AG04450 (cell line): Measurements from ENCODE around the gene ACACB. TPM values are rescaled to one million over a fixed set of nuclear protein-coding genes. Genes with fewer than 3 reads are reported as not detected.

Experiments used
- CTCF ChIA-PET: fragments of 300-600, 350-600 bp; formaldehyde crosslinking; extraction: SDS; loops from one replicate; lab custom pipeline; 2022; ENCODE audit warnings: antibody characterized with exemption, inconsistent platforms; lab: Charles Lee
- POLR2A ChIA-PET: fragments of 350-600 bp; formaldehyde crosslinking; extraction: SDS; loops from one replicate; lab custom pipeline; 2021; ENCODE audit warnings: antibody characterized with exemption, inconsistent platforms; lab: Yijun Ruan, JAX
- DNase-seq: peaks from one replicate; pipeline ENCODE4 v3.0.0-alpha.2; 2011; ENCODE audit warnings: low read depth, low spot score
- H3K27ac ChIP-seq: one replicate; pipeline ENCODE4 v1.5.1; 2012; ENCODE audit warnings: low read depth, low read length, control low read depth
- H3K27me3 ChIP-seq: one replicate; pipeline ENCODE4 v1.6.0; 2012; ENCODE audit warnings: low read length; ENCODE audit not compliant: control insufficient read depth, insufficient read depth
- H3K4me3 ChIP-seq: 2 replicates; pipeline ENCODE4 v1.5.1; 2011; ENCODE audit warnings: mild to moderate bottlenecking, low read depth, low read length, control low read depth
- H3K9me3 ChIP-seq: 2 replicates; pipeline ENCODE4 v1.5.1; 2012; ENCODE audit warnings: low read length; ENCODE audit not compliant: control insufficient read depth, insufficient read depth
- polyA plus RNA-seq: library from polyadenylated mRNA; depleted of rRNA; stranded (reverse); fragments of >200 nt; gene quantifications from 2 replicates; pipeline ENCODE4 v1.2.3, GENCODE V29; 2011
- TF ChIP-seq, protein P1 (sequence below): IDR thresholded peaks from 2 replicates; pipeline ENCODE4 v1.5.1; 2011; ENCODE audit warnings: low read depth, low read length, control low read depth, inconsistent platforms

The ACACB gene
- polyA plus RNA-seq, 1 experiment = 3.2 TPM

DNA sequence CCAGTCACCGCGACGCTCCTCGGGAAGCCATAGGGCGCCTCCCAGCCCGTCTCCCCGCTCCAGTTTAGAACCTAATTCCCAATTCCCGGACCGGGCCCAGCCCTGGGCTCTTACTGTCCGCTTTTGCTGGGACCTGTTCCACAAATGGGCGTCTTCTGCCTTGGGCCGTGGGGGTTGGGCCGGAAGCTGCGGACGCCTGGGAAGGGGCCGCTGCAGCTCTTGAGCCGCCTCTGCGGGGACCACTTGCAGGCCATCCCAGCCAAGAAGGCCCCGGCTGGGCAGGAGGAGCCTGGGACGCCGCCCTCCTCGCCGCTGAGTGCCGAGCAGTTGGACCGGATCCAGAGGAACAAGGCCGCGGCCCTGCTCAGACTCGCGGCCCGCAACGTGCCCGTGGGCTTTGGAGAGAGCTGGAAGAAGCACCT is 18.2 kb upstream of the ACACB start:
- no peak for DNase-seq
- ChIA-PET CTCF (interaction anchor here (0.6 to 3.9 kb wide), 6 partner anchors 10 to 480 kb away, joined by 3 to 57 read pairs (median 6); no protein-coding TSS in a partner anchor), POLR2A (interaction anchor here (1.0 kb wide), 1 partner anchor 536 kb away, joined by 3 read pairs; the partner anchor contains the start of gene ISCU)
- Histone ChIP-seq H3K27ac (peak overlapping the region; percentile 68), H3K27me3 (no peaks in the 10 kb centered on the region), H3K9me3 (no peaks in the 10 kb centered on the region), H3K4me3 (peak overlapping the region; percentile 78)
- TF ChIP-seq, protein P1, sequence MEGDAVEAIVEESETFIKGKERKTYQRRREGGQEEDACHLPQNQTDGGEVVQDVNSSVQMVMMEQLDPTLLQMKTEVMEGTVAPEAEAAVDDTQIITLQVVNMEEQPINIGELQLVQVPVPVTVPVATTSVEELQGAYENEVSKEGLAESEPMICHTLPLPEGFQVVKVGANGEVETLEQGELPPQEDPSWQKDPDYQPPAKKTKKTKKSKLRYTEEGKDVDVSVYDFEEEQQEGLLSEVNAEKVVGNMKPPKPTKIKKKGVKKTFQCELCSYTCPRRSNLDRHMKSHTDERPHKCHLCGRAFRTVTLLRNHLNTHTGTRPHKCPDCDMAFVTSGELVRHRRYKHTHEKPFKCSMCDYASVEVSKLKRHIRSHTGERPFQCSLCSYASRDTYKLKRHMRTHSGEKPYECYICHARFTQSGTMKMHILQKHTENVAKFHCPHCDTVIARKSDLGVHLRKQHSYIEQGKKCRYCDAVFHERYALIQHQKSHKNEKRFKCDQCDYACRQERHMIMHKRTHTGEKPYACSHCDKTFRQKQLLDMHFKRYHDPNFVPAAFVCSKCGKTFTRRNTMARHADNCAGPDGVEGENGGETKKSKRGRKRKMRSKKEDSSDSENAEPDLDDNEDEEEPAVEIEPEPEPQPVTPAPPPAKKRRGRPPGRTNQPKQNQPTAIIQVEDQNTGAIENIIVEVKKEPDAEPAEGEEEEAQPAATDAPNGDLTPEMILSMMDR = no peak

DNA sequence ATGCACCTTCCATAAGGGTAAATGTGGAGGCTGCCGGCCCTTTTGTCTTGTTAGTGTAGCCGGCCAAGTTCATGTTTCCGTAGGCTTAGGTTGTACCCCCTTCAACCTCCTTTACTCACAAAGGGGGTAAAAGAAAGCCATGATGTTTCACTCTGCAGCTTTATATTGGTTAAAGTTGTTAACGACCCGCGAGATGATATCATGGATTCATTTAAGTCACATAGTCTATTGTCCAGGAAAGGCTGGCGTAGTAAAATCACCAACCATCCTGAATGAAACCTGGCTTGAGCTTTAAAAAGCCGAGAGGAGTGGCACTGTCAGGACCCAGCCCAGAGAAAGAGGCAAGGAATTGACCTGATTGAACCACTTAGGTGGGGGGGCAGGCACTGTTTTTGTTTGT is 17.7 kb upstream of the ACACB start:
- no peaks in the 10 kb centered on the region for H3K9me3 ChIP-seq
- CTCF ChIA-PET = interaction anchor here (0.6 to 3.9 kb wide), 6 partner anchors 9 to 480 kb away, joined by 3 to 57 read pairs (median 6); no protein-coding TSS in a partner anchor
- H3K27me3 ChIP-seq = no peaks in the 10 kb centered on the region
- TF ChIP-seq, protein P1 = no peak
- H3K4me3 ChIP-seq = peak overlapping the region; percentile 78
- H3K27ac ChIP-seq = peak overlapping the region; percentile 68
- DNase-seq = no peak
- POLR2A ChIA-PET = interaction anchor here (1.0 kb wide), 1 partner anchor 536 kb away, joined by 3 read pairs; the partner anchor contains the start of gene ISCU

DNA sequence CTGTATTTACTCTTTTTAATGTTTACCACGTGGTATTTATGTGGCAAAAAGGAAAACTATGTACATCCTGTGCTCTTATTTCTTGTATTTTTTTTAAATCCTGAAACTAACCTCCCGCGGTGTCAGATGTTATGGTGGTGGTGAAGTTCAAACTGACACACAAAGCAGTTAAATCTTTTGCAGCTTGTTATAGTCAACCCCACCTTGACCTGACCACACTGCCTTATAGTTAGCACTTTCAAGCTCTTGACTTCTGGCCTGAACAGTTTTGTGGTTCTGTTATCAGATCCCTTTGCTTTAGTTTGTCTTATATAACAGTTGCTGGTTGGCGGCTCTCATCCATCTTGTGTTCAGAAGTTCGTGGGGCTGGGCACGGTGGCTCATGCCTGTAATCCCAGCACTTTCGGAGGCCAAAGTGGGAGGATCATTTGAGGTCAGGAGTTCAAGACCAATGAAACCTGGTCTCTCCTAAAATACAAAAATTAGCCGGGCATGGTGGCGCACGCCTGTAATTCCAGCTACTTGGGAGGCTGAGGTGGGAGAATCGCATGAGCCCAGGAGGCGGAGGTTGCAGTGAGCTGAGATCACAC is 16.9 kb upstream of the ACACB start:
- Histone ChIP-seq H3K27ac (no peak overlapping the region), H3K9me3 (no peaks in the 10 kb centered on the region), H3K4me3 (peak overlapping the region; percentile 78), H3K27me3 (no peaks in the 10 kb centered on the region)
- ChIA-PET CTCF (interaction anchor here (1.2 to 3.9 kb wide), 4 partner anchors 8 to 294 kb away, joined by 5 to 57 read pairs (median 11); no protein-coding TSS in a partner anchor), POLR2A (interaction anchor here (0.6 kb wide), 1 partner anchor 70 kb away, joined by 3 read pairs; no protein-coding TSS in a partner anchor)
- TF ChIP-seq, protein P1 = no peak
- no peak for DNase-seq

DNA sequence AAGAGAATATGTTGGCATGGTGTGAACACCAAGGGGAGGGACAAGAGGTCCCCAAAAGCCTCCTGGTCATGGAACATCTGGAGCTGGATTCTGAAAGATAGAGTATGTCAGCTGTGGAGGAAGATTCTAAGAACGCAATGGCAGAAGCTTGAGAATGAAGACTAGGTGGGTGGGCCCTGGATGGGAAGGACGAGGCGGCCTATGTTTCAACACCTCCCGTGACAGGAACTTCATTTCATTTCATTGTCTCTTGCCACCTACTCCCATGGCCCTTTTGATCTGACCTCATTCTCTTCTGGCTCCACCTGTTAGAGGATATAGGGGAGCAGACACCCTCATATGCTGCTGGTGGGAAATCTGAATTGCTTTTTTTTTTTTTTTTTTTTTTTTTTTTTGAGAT is 15.6 kb upstream of the ACACB start:
- TF ChIP-seq, protein P1 = no peak
- no peaks in the 10 kb centered on the region for H3K27me3 ChIP-seq
- ChIA-PET CTCF (interaction anchor here (3.5 to 3.9 kb wide), 2 partner anchors 12 to 285 kb away, joined by 14 to 57 read pairs; no protein-coding TSS in a partner anchor), POLR2A (interaction anchor here (0.5 kb wide), 1 partner anchor 10 kb away, joined by 3 read pairs; no protein-coding TSS in a partner anchor)
- DNase-seq = no peak
- no peaks in the 10 kb centered on the region for H3K9me3 ChIP-seq
- H3K27ac ChIP-seq = no peak overlapping the region
- H3K4me3 ChIP-seq = no peak overlapping the region

DNA sequence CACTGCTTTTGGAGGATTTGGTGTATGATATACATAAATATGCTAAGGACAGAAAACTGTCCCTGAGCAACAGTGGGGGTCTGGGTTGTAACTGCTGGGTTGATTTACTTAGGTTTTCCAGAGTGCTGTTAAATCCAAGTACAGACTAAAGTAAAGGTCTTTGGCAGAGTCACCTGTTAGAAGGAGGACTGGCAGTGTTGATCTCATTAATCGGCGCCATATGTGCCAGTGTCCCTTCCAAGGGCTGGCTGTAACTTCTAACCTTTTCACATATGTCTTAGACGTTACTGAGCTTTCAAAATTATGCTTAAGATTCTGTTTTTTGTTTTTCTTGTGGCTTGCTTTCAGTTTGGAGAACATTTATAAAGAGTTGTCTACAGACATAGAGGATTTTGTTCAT is 13.9 kb upstream of the ACACB start:
- ChIA-PET CTCF (interaction anchor here (1.8 to 2.4 kb wide), 2 partner anchors 9 to 10 kb away, joined by 5 to 24 read pairs; partner anchors contain the start of gene ALKBH2), POLR2A (no interaction called here)
- H3K27me3 ChIP-seq = no peaks in the 10 kb centered on the region
- DNase-seq = no peak
- no peaks in the 10 kb centered on the region for H3K9me3 ChIP-seq
- no peak overlapping the region for H3K4me3 ChIP-seq
- H3K27ac ChIP-seq = no peak overlapping the region
- TF ChIP-seq, protein P1 = no peak
